Measurements from ENCODE around the gene CBLB.
"Not testable (repeated sequence)": the region's sequence is repeated elsewhere in the genome, so short reads cannot be mapped to it uniquely, and the experiment has no call there.

CBLB gene

GRCh38 chr3:105728771-105729312 lies 140.0 kb downstream of the CBLB start:
- TF ChIP-seq CTCF (conservative IDR thresholded peaks at IDR 0.05) (no peak), ZFX (IDR thresholded peaks at IDR 0.05) (no peak)
- H3K27ac ChIP-seq: no peak overlapping the region

DNA sequence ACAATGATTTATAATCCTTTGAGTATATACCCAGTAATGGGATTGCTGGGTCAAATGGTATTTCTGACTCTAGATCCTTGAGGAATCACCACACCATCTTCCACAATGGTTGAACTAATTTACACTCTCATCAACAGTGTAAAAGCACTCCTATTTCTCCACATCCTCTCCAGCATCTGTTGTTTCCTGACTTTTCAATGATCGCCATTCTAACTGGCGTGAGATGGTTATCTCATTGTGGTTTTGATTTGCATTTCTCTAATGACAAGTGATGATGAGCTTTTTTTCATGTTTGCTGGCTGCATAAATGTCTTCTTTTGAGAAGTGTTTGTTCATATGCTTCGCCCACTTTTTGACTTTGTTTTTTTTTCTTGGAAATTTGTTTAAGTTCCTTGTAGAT lies 141.8 kb downstream of the CBLB start:
- not testable (repeated sequence) for H3K27ac ChIP-seq

DNA sequence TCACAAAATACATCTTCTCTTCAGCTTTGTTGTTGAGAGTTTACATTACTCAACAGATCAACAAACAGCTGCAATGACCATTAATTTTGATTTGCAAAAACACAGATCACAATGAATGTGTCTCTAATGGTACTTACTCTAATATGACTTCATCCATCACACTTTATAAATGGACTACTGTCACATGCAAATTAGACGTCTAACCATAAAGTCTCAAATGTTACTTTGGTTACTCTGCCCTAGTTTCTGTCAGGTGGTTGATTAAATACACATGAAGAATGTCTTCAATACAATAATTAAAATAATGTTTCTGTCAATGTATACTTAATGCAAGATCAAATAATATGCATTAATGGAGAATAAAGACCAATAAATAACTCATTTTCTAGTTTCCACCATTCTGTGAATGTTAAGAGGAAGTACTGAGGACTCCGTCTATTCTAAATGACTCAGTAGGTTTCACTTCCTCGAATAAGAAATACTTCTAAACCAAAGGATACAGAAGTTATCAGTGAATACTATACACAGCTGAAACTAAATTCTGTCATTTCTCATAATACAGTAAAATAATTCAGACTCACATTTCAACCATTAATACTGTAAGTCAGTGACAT lies 145.8 kb downstream of the CBLB start:
- TF ChIP-seq CTCF (conservative IDR thresholded peaks at IDR 0.05): no peak
- TF ChIP-seq ZFX (IDR thresholded peaks at IDR 0.05): no peak
- H3K27ac ChIP-seq: no peak overlapping the region

DNA sequence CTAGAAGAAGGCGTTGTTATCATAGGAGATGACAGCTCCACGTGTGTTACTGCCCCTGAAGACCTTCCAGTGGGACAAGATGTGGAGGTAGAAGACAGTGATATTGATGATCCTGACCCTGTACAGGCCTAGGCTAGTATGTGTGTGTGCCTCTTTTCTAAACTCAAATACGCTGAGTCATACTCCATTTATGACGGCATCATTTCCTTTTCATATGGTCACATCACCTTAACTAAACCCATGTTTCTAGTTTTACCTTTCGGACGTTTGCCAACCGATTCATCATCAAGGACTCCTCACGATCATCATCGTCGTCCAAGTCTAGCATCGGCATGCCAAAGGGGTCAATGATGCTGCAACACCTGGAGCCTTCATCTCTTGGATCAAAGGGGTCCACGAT lies 149.0 kb downstream of the CBLB start:
- no peak for TF ChIP-seq CTCF (conservative IDR thresholded peaks at IDR 0.05)
- TF ChIP-seq ZFX (IDR thresholded peaks at IDR 0.05): no peak
- no peak overlapping the region for H3K27ac ChIP-seq

- H3K27ac ChIP-seq: no peak overlapping the region
- TF ChIP-seq CTCF (conservative IDR thresholded peaks at IDR 0.05): no peak
- no peak for TF ChIP-seq ZFX (IDR thresholded peaks at IDR 0.05)
These were observed 153.4 kb downstream of the CBLB start for GRCh38 chr3:105715372-105715771.

GRCh38 chr3:105714453-105714852 lies 154.4 kb downstream of the CBLB start:
- H3K27ac ChIP-seq: no peak overlapping the region
- TF ChIP-seq ZFX (IDR thresholded peaks at IDR 0.05) (no peak), CTCF (conservative IDR thresholded peaks at IDR 0.05) (no peak)

DNA sequence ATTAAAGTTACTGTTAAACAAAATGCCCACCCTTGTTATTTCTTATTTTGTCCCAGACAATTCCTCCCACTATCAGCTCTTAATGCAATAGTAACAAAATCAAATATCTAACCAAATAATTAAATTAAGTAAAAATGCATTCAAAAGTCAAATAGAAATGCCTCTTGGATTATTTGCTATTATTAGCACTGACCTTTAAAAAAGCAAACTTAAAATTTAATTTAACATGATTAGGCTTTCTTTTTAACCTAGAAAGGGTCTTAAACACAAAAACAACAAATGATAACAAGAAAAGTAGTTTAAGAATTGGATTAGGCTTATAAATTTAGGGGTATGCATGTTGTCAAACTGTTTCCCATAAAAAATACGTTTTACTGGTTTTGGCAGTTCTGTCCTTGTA lies 159.8 kb downstream of the CBLB start:
- no peak overlapping the region for H3K27ac ChIP-seq
- TF ChIP-seq CTCF (conservative IDR thresholded peaks at IDR 0.05) (no peak), ZFX (IDR thresholded peaks at IDR 0.05) (no peak)

GRCh38 chr3:105707009-105707408 lies 161.8 kb downstream of the CBLB start:
- TF ChIP-seq ZFX (IDR thresholded peaks at IDR 0.05) (no peak), CTCF (conservative IDR thresholded peaks at IDR 0.05) (no peak)
- no peak overlapping the region for H3K27ac ChIP-seq

Measured in C4-2B (cell line).